Endothelial cell of umbilical vein (primary cell): ENCODE results near the gene TMEM30B.

Source experiments
- CTCF ChIP-seq, 2 donors: IDR thresholded peaks; 1 replicate in 1 of 2; 2 replicates in 1 of 2; pipeline ENCODE4 v1.5.1; 2011; ENCODE audit warnings: low read length in 2 of 2, mild to moderate bottlenecking in 2 of 2, moderate library complexity in 2 of 2, control low read depth in 1 of 2, inconsistent platforms in 1 of 2, low read depth in 1 of 2; ENCODE audit not compliant: insufficient read depth in 1 of 2; ENCODE audit errors: extremely low read depth in 1 of 2
- EZH2 ChIP-seq: IDR thresholded peaks from 2 replicates; pipeline ENCODE4 v1.6.1; 2012; ENCODE audit warnings: borderline replicate concordance, low read depth, mild to moderate bottlenecking, moderate library complexity, low read length, inconsistent platforms; ENCODE audit not compliant: severe bottlenecking
- FOS ChIP-seq: IDR thresholded peaks from 2 replicates; pipeline ENCODE4 v1.6.1; 2011; ENCODE audit warnings: mild to moderate bottlenecking, low read length, moderate library complexity, borderline replicate concordance; ENCODE audit not compliant: insufficient read depth
- GATA2 ChIP-seq: IDR thresholded peaks from 2 replicates; pipeline ENCODE4 v1.7.0; 2011; ENCODE audit warnings: low read depth, mild to moderate bottlenecking, moderate library complexity, mixed read lengths, low read length; ENCODE audit not compliant: insufficient read length, insufficient read depth
- JUN ChIP-seq: IDR thresholded peaks from 2 replicates; pipeline ENCODE4 v1.6.1; 2011; ENCODE audit warnings: borderline replicate concordance, low read depth; ENCODE audit not compliant: insufficient read length, insufficient read depth
- MAX ChIP-seq: IDR thresholded peaks from 2 replicates; pipeline ENCODE4 v1.6.1; 2011; ENCODE audit not compliant: insufficient read depth, insufficient read length
- MYC ChIP-seq: IDR thresholded peaks from one replicate; pipeline ENCODE4 v1.6.1; 2011; ENCODE audit warnings: mild to moderate bottlenecking, low read depth, low read length
- POLR2A ChIP-seq: IDR thresholded peaks from 2 replicates; pipeline ENCODE4 v1.6.1; 2012; ENCODE audit warnings: low read depth, mild to moderate bottlenecking, control low read depth, low read length
- POLR2AphosphoS5 ChIP-seq: IDR thresholded peaks from 2 replicates; pipeline ENCODE4 v1.6.1; 2012; ENCODE audit warnings: low read depth, mild to moderate bottlenecking, control low read depth, low read length, moderate library complexity; ENCODE audit not compliant: insufficient read depth

- TF ChIP-seq POLR2A (no peak), FOS (no peak), CTCF (IDR thresholded peaks at IDR 0.05; ENCODE audit: extremely low read depth in 1 of 2, insufficient read depth in 1 of 2, low read depth in 1 of 2, low read length in 2 of 2) (no peak), EZH2 (no peak), POLR2AphosphoS5 (no peak), MAX (no peak), JUN (no peak), GATA2 (no peak), MYC (no peak)
Measured at GRCh38 chr14:61271552-61271951, 9.6 kb downstream of the TMEM30B start.
